CD4-positive, CD25-positive, alpha-beta regulatory T cell (primary cell): ENCODE data around the gene FBXO9. TPM values are rescaled to one million over a fixed set of nuclear protein-coding genes. Genes with fewer than 3 reads are reported as not detected.

ENCODE experiments used
- ATAC-seq, 2 donors: fragments of 150-1000 bp; cut with Tn5 transposase; one replicate each; pipeline ENCODE4 v1.10.0; 2021; ENCODE audit warnings: low read depth in 2 of 2, moderate number of reproducible peaks in 2 of 2, moderate library complexity in 1 of 2
- DNase-seq, 3 donors: peaks; one replicate each; pipeline versions ENCODE4 v3.0.0 to v3.0.0-alpha.2; 2012 to 2022; ENCODE audit warnings: mixed read lengths in 1 of 3
- H3K27ac ChIP-seq: one replicate; pipeline ENCODE4 v1.7.0; 2013; ENCODE audit warnings: mild to moderate bottlenecking, low read length; ENCODE audit not compliant: insufficient read depth, poor library complexity, severe bottlenecking
- H3K27me3 ChIP-seq: one replicate; pipeline ENCODE4 v1.7.0; 2013; ENCODE audit warnings: low read length; ENCODE audit not compliant: control insufficient read depth, insufficient read depth
- H3K36me3 ChIP-seq: one replicate; pipeline ENCODE4 v1.7.0; 2013; ENCODE audit warnings: mild to moderate bottlenecking, low read length, moderate library complexity; ENCODE audit not compliant: control insufficient read depth, insufficient read depth
- H3K4me1 ChIP-seq: 2 replicates; pipeline ENCODE4 v1.7.0; 2013; ENCODE audit warnings: mild to moderate bottlenecking, low read length; ENCODE audit not compliant: insufficient read depth, control insufficient read depth, poor library complexity, severe bottlenecking
- H3K4me3 ChIP-seq: one replicate; pipeline ENCODE4 v1.7.0; 2013; ENCODE audit warnings: low read depth, mild to moderate bottlenecking, low read length, moderate library complexity
- H3K9me3 ChIP-seq, 2 experiments: 1 replicate in 1 of 2; 2 replicates in 1 of 2; pipeline ENCODE4 v1.7.0; 2013; ENCODE audit warnings: low read length in 2 of 2, mild to moderate bottlenecking in 1 of 2, moderate library complexity in 1 of 2; ENCODE audit not compliant: control insufficient read depth in 2 of 2
- H3K27ac Mint-ChIP-seq, 3 donors: one replicate each; pipeline ENCODE4 v1.8.0; 2020 to 2022; ENCODE audit warnings: mild to moderate bottlenecking in 3 of 3, mixed read lengths in 3 of 3, moderate library complexity in 2 of 3
- H3K27me3 Mint-ChIP-seq: one replicate; pipeline ENCODE4 v1.8.0; 2022; ENCODE audit warnings: mild to moderate bottlenecking, mixed read lengths
- H3K36me3 Mint-ChIP-seq: one replicate; pipeline ENCODE4 v1.8.0; 2020; ENCODE audit warnings: mixed read lengths
- H3K4me1 Mint-ChIP-seq, 4 donors: one replicate each; pipeline ENCODE4 v1.8.0; 2020 to 2022; ENCODE audit warnings: mixed read lengths in 4 of 4, mild to moderate bottlenecking in 1 of 4
- H3K4me3 Mint-ChIP-seq, 4 donors: one replicate each; pipeline ENCODE4 v1.8.0; 2020 to 2022; ENCODE audit warnings: mild to moderate bottlenecking in 4 of 4, mixed read lengths in 4 of 4, moderate library complexity in 3 of 4
- H3K9me3 Mint-ChIP-seq, 7 donors: one replicate each; pipeline ENCODE4 v1.8.0; 2020 to 2022; ENCODE audit warnings: mixed read lengths in 7 of 7, mild to moderate bottlenecking in 3 of 7, moderate library complexity in 2 of 7
- polyA plus RNA-seq, 4 donors: library from polyadenylated mRNA; unstranded; fragments of 300-500 nt; fragmentation: Illumina TruSeq; gene quantifications; one replicate each; pipeline ENCODE4 v1.2.3, GENCODE V29; 2021
- total RNA-seq: library from RNA; stranded (reverse); gene quantifications from one replicate; pipeline ENCODE4 v1.2.3, GENCODE V29; 2022

The FBXO9 gene
- total and polyA plus RNA-seq, 5 donors from 2014 or later, result 44.1 to 78.3 (median 44.3) TPM

GRCh38 chr6:53112404-53112803, 47.2 kb downstream of the FBXO9 start:
- DNase-seq (peak in 1 of 3 donors; percentile 79), ATAC-seq (peak; percentile 74 to 82)
- Mint-ChIP-seq H3K9me3 (peaks cover 0 to 9% (median 2%) of the 10 kb centered on the region in 7 donors), H3K27me3 (peaks cover 17% of the 10 kb centered on the region), H3K27ac (peak overlapping the region; percentile 21 to 67 (median 60)), H3K36me3 (peaks cover 6% of the 10 kb centered on the region), H3K4me3 (peak overlapping the region in 1 of 4 donors; percentile 42), H3K4me1 (peaks cover 0 to 15% (median 7%) of the 10 kb centered on the region in 4 donors)
- no peak overlapping the region for H3K27ac ChIP-seq
- H3K4me3 ChIP-seq, result no peak overlapping the region
- peaks cover 0 to 8% of the 10 kb centered on the region in 2 experiments for H3K9me3 ChIP-seq
- no peaks in the 10 kb centered on the region for H3K4me1 ChIP-seq
- no peaks in the 10 kb centered on the region for H3K27me3 ChIP-seq
- H3K36me3 ChIP-seq, result no peaks in the 10 kb centered on the region

GRCh38 chr6:53112871-53113270, 47.7 kb downstream of the FBXO9 start:
- H3K4me3 Mint-ChIP-seq, result peak overlapping the region in 1 of 4 donors; percentile 42
- H3K9me3 ChIP-seq, result peaks cover 0 to 8% of the 10 kb centered on the region in 2 experiments
- H3K27me3 Mint-ChIP-seq, result peaks cover 17% of the 10 kb centered on the region
- no peak overlapping the region for H3K4me3 ChIP-seq
- H3K27me3 ChIP-seq, result no peaks in the 10 kb centered on the region
- peaks cover 6% of the 10 kb centered on the region for H3K36me3 Mint-ChIP-seq
- no peaks in the 10 kb centered on the region for H3K4me1 ChIP-seq
- DNase-seq, result no peak
- H3K36me3 ChIP-seq, result no peaks in the 10 kb centered on the region
- no peak for ATAC-seq
- peaks cover 0 to 9% (median 2%) of the 10 kb centered on the region in 7 donors for H3K9me3 Mint-ChIP-seq
- H3K27ac Mint-ChIP-seq, result peak overlapping the region; percentile 6 to 60 (median 21)
- H3K4me1 Mint-ChIP-seq, result peaks cover 0 to 15% (median 7%) of the 10 kb centered on the region in 4 donors
- H3K27ac ChIP-seq, result no peak overlapping the region

GRCh38 chr6:53113742-53114141, 48.5 kb downstream of the FBXO9 start:
- H3K36me3 Mint-ChIP-seq, result peaks cover 6% of the 10 kb centered on the region
- H3K9me3 Mint-ChIP-seq, result peaks cover 0 to 9% (median 2%) of the 10 kb centered on the region in 7 donors
- no peaks in the 10 kb centered on the region for H3K4me1 ChIP-seq
- peaks cover 17% of the 10 kb centered on the region for H3K27me3 Mint-ChIP-seq
- H3K27ac ChIP-seq, result no peak overlapping the region
- ATAC-seq (no peak), DNase-seq (no peak)
- H3K4me3 Mint-ChIP-seq, result no peak overlapping the region
- no peak overlapping the region for H3K27ac Mint-ChIP-seq
- peaks cover 0 to 15% (median 7%) of the 10 kb centered on the region in 4 donors for H3K4me1 Mint-ChIP-seq
- H3K9me3 ChIP-seq, result peaks cover 0 to 8% of the 10 kb centered on the region in 2 experiments
- H3K27me3 ChIP-seq, result no peaks in the 10 kb centered on the region
- no peak overlapping the region for H3K4me3 ChIP-seq
- H3K36me3 ChIP-seq, result no peaks in the 10 kb centered on the region

GRCh38 chr6:53115113-53115512, 49.9 kb downstream of the FBXO9 start:
- H3K4me3 Mint-ChIP-seq, result no peak overlapping the region
- peaks cover 0 to 9% (median 2%) of the 10 kb centered on the region in 7 donors for H3K9me3 Mint-ChIP-seq
- Histone ChIP-seq H3K9me3 (peaks cover 0 to 8% of the 10 kb centered on the region in 2 experiments), H3K36me3 (no peaks in the 10 kb centered on the region), H3K27ac (no peak overlapping the region), H3K4me1 (no peaks in the 10 kb centered on the region), H3K27me3 (no peaks in the 10 kb centered on the region), H3K4me3 (no peak overlapping the region)
- peaks cover 0 to 15% (median 7%) of the 10 kb centered on the region in 4 donors for H3K4me1 Mint-ChIP-seq
- DNase-seq (no peak), ATAC-seq (no peak)
- H3K27ac Mint-ChIP-seq, result no peak overlapping the region
- H3K36me3 Mint-ChIP-seq, result peaks cover 6% of the 10 kb centered on the region
- H3K27me3 Mint-ChIP-seq, result peaks cover 24% of the 10 kb centered on the region

GRCh38 chr6:53115741-53116140, 50.5 kb downstream of the FBXO9 start:
- H3K27me3 Mint-ChIP-seq, result peaks cover 29% of the 10 kb centered on the region
- Histone ChIP-seq H3K27me3 (no peaks in the 10 kb centered on the region), H3K4me1 (no peaks in the 10 kb centered on the region), H3K4me3 (no peak overlapping the region), H3K27ac (no peak overlapping the region), H3K9me3 (peaks cover 0 to 8% of the 10 kb centered on the region in 2 experiments), H3K36me3 (no peaks in the 10 kb centered on the region)
- peaks cover 0 to 15% (median 7%) of the 10 kb centered on the region in 4 donors for H3K4me1 Mint-ChIP-seq
- no peak overlapping the region for H3K4me3 Mint-ChIP-seq
- H3K36me3 Mint-ChIP-seq, result peaks cover 6% of the 10 kb centered on the region
- ATAC-seq, result no peak
- no peak for DNase-seq
- peaks cover 0 to 9% (median 2%) of the 10 kb centered on the region in 7 donors for H3K9me3 Mint-ChIP-seq
- H3K27ac Mint-ChIP-seq, result no peak overlapping the region

- no peaks in the 10 kb centered on the region for H3K27me3 ChIP-seq
- Mint-ChIP-seq H3K27me3 (peaks cover 35% of the 10 kb centered on the region), H3K4me1 (no peaks in the 10 kb centered on the region), H3K27ac (no peak overlapping the region), H3K4me3 (no peak overlapping the region), H3K9me3 (peaks cover 0 to 9% (median 0%) of the 10 kb centered on the region in 7 donors), H3K36me3 (peaks cover 6% of the 10 kb centered on the region)
- no peak for ATAC-seq
- no peak overlapping the region for H3K4me3 ChIP-seq
- H3K4me1 ChIP-seq, result no peaks in the 10 kb centered on the region
- no peak for DNase-seq
- no peaks in the 10 kb centered on the region for H3K36me3 ChIP-seq
- H3K9me3 ChIP-seq, result peaks cover 0 to 8% of the 10 kb centered on the region in 2 experiments
- no peak overlapping the region for H3K27ac ChIP-seq
These were observed 54.1 kb downstream of the FBXO9 start for GRCh38 chr6:53119349-53119748.

GRCh38 chr6:53119772-53120409, 54.7 kb downstream of the FBXO9 start:
- Mint-ChIP-seq H3K4me3 (no peak overlapping the region), H3K4me1 (no peaks in the 10 kb centered on the region), H3K27me3 (peaks cover 39% of the 10 kb centered on the region), H3K9me3 (peaks cover 0 to 8% (median 0%) of the 10 kb centered on the region in 7 donors), H3K36me3 (peaks cover 6% of the 10 kb centered on the region), H3K27ac (no peak overlapping the region)
- H3K4me3 ChIP-seq, result no peak overlapping the region
- H3K36me3 ChIP-seq, result no peaks in the 10 kb centered on the region
- no peak overlapping the region for H3K27ac ChIP-seq
- no peaks in the 10 kb centered on the region for H3K27me3 ChIP-seq
- peaks cover 0 to 8% of the 10 kb centered on the region in 2 experiments for H3K9me3 ChIP-seq
- no peak for DNase-seq
- H3K4me1 ChIP-seq, result no peaks in the 10 kb centered on the region
- no peak for ATAC-seq
